Measurements from ENCODE around the gene ARHGAP5.

The ARHGAP5 gene

DNA sequence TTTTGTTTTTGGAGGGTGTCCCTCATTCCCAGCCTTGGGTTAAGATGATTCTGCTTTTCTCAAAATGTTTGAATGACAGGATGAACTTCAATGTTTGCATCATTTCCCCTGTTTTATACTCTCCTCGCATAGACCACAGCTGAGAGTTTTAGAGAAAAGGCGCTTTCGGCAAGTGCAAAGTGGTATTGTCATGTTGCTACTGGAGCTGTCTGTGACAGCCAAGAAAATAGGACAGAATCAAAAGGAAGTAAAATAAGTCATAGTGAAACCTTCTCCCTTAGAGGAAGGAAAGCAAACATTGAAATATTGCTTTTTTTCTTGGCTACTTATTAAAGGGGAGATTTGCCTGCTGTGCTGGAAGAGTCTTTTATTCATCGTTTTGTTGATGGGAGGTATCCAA lies 33.5 kb upstream of the ARHGAP5 start (continued):
- TF ChIP-seq, protein P1, sequence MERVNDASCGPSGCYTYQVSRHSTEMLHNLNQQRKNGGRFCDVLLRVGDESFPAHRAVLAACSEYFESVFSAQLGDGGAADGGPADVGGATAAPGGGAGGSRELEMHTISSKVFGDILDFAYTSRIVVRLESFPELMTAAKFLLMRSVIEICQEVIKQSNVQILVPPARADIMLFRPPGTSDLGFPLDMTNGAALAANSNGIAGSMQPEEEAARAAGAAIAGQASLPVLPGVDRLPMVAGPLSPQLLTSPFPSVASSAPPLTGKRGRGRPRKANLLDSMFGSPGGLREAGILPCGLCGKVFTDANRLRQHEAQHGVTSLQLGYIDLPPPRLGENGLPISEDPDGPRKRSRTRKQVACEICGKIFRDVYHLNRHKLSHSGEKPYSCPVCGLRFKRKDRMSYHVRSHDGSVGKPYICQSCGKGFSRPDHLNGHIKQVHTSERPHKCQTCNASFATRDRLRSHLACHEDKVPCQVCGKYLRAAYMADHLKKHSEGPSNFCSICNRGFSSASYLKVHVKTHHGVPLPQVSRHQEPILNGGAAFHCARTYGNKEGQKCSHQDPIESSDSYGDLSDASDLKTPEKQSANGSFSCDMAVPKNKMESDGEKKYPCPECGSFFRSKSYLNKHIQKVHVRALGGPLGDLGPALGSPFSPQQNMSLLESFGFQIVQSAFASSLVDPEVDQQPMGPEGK (CRISPR knock-in tag; IDR thresholded peaks at IDR 0.05; ENCODE audit: borderline replicate concordance): no peak

DNA sequence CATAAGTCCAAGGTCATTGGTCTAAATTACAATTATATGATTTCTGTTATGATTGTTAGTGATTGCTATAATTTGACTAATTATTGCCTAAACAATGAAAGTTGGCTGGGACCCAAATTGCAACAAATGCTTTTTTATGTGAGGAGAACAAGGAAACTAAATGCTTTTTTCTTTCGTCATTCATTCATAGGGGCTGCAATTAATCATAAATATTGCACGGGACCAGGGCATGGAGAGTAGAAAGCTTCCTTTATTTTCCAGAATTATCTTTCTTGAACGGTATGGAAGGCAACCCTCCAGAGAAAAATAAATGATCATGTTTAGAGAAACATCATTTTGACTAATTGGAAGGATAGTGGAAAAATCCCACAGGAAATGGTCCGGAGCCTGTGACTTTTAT lies 32.6 kb upstream of the ARHGAP5 start:
- ATAC-seq: no peak
- no peak for TF ChIP-seq PPARA (CRISPR knock-in tag; IDR thresholded peaks at IDR 0.05; ENCODE audit: borderline replicate concordance)
- no peak for TF ChIP-seq CSDC2 (CRISPR knock-in tag; IDR thresholded peaks at IDR 0.05)
- TF ChIP-seq, protein P2, sequence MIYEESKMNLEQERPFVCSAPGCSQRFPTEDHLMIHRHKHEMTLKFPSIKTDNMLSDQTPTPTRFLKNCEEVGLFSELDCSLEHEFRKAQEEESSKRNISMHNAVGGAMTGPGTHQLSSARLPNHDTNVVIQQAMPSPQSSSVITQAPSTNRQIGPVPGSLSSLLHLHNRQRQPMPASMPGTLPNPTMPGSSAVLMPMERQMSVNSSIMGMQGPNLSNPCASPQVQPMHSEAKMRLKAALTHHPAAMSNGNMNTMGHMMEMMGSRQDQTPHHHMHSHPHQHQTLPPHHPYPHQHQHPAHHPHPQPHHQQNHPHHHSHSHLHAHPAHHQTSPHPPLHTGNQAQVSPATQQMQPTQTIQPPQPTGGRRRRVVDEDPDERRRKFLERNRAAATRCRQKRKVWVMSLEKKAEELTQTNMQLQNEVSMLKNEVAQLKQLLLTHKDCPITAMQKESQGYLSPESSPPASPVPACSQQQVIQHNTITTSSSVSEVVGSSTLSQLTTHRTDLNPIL (CRISPR knock-in tag; IDR thresholded peaks at IDR 0.05; ENCODE audit: low read depth): no peak
- TF ChIP-seq TOX (CRISPR knock-in tag; IDR thresholded peaks at IDR 0.05; ENCODE audit: borderline replicate concordance): no peak
- TF ChIP-seq, protein P3, sequence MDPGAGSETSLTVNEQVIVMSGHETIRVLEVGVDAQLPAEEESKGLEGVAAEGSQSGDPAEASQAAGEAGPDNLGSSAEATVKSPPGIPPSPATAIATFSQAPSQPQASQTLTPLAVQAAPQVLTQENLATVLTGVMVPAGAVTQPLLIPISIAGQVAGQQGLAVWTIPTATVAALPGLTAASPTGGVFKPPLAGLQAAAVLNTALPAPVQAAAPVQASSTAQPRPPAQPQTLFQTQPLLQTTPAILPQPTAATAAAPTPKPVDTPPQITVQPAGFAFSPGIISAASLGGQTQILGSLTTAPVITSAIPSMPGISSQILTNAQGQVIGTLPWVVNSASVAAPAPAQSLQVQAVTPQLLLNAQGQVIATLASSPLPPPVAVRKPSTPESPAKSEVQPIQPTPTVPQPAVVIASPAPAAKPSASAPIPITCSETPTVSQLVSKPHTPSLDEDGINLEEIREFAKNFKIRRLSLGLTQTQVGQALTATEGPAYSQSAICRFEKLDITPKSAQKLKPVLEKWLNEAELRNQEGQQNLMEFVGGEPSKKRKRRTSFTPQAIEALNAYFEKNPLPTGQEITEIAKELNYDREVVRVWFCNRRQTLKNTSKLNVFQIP (CRISPR knock-in tag; IDR thresholded peaks at IDR 0.05; ENCODE audit: borderline replicate concordance, low read depth): no peak
- no peak for TF ChIP-seq BACH2 (CRISPR knock-in tag; IDR thresholded peaks at IDR 0.05; ENCODE audit: borderline replicate concordance)
- no peak for TF ChIP-seq ZNF70 (CRISPR knock-in tag; IDR thresholded peaks at IDR 0.05)
- TF ChIP-seq ISL1 (CRISPR knock-in tag; IDR thresholded peaks at IDR 0.05): no peak
- no peak for TF ChIP-seq GLIS3 (CRISPR knock-in tag; IDR thresholded peaks at IDR 0.05)
- TF ChIP-seq, protein P4, sequence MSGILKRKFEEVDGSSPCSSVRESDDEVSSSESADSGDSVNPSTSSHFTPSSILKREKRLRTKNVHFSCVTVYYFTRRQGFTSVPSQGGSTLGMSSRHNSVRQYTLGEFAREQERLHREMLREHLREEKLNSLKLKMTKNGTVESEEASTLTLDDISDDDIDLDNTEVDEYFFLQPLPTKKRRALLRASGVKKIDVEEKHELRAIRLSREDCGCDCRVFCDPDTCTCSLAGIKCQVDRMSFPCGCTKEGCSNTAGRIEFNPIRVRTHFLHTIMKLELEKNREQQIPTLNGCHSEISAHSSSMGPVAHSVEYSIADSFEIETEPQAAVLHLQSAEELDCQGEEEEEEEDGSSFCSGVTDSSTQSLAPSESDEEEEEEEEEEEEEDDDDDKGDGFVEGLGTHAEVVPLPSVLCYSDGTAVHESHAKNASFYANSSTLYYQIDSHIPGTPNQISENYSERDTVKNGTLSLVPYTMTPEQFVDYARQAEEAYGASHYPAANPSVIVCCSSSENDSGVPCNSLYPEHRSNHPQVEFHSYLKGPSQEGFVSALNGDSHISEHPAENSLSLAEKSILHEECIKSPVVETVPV (CRISPR knock-in tag; IDR thresholded peaks at IDR 0.05): no peak
- no peak for TF ChIP-seq ZNF8 (CRISPR knock-in tag; IDR thresholded peaks at IDR 0.05)
- no peak for TF ChIP-seq ZFP3 (CRISPR knock-in tag; IDR thresholded peaks at IDR 0.05)
- no peak for TF ChIP-seq ARNTL (CRISPR knock-in tag; IDR thresholded peaks at IDR 0.05; ENCODE audit: borderline replicate concordance, low read depth)

DNA sequence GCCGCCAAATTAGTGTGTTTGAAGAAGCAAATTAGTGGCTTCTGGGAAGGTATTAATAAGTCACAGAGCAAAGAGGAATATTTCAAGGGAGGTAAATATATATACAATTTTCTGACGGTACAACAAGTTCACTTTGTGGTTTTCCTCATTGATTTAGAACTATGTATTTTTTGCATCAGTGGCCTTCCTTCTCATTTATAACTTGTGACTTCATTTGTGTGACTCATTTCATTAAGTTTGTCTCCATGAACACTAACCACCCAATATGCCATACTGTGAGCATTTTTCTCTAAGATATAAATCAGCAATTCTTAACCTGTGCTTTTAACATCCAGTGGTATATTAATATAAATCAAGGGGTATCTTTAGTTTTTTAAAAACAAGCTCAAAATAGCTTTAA lies 29.3 kb upstream of the ARHGAP5 start:
- TF ChIP-seq ESRRG (CRISPR knock-in tag; IDR thresholded peaks at IDR 0.05) (no peak), OSR1 (CRISPR knock-in tag; IDR thresholded peaks at IDR 0.05) (no peak), ZNF565 (CRISPR knock-in tag; conservative IDR thresholded peaks at IDR 0.05; ENCODE audit: low read depth) (no peak), ZC3H10 (CRISPR knock-in tag; IDR thresholded peaks at IDR 0.05) (no peak)
- TF ChIP-seq, protein P4 (CRISPR knock-in tag; IDR thresholded peaks at IDR 0.05): no peak
- TF ChIP-seq, protein P2 (CRISPR knock-in tag; IDR thresholded peaks at IDR 0.05; ENCODE audit: low read depth): no peak
- TF ChIP-seq, protein P1 (CRISPR knock-in tag; IDR thresholded peaks at IDR 0.05; ENCODE audit: borderline replicate concordance): no peak
- ATAC-seq: peak; percentile 32; the same call in 1 of the 3 replicates

Measured in SK-N-SH treated with all-trans-retinoic acid at 6 μM for 48 hours (cell line).